Myocyte (in vitro differentiated cells): ENCODE measurements around the gene MVB12B. TPM values are rescaled to one million over a fixed set of nuclear protein-coding genes. Genes with fewer than 3 reads are reported as not detected.
"Not testable (repeated sequence)": the region's sequence is repeated elsewhere in the genome, so short reads cannot be mapped to it uniquely, and the experiment has no call there.

ENCODE experiments used
- DNase-seq: peaks from one replicate; pipeline ENCODE4 v3.0.0-alpha.2; 2012; ENCODE audit warnings: low read depth
- total RNA-seq: library from RNA; depleted of rRNA; stranded (reverse); fragments of >200 nt; gene quantifications from 2 replicates; pipeline ENCODE4 v1.2.3, GENCODE V29; 2014

The MVB12B gene
- total RNA-seq, 1 donor from 2014 or later: 4.3 TPM

GRCh38 chr9:126465977-126466376 is 139.3 kb downstream of the MVB12B start:
- DNase-seq: no peak

DNA sequence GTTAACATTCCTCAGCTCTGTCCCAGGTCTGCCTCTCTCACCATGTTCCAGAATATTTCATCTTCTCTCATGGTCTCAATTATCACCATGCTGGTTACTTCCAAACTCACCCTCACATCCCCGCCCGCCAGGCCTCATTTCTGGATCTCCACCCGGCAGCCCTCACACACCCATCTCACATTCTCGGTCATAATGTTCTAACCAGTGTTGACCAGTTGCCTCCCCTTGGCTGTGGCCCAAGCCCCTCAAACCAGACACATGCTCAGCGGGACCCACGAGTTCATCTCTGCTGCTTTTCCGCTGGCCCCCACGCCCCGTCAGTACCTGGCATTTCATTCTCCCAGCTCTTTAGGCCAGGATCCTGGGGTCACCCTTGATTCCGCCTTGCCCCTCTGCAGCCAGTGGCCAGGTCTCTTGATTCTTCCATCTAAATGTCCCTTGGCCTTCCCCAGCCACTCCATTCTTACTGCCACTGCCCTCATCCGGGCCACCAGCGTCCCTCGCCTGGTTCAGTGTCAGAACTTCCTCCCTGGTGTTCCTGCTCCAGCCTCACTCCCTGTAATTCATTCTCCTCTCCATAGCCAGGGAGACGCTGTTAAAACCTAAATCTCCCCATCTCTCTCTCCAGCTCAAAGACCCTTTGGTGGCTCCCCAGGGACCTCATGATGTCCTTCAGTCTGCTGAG is 141.7 kb downstream of the MVB12B start:
- peak; percentile 47 for DNase-seq

- peak; percentile 75 for DNase-seq
These were observed 143.8 kb downstream of the MVB12B start for GRCh38 chr9:126470241-126470993.

DNA sequence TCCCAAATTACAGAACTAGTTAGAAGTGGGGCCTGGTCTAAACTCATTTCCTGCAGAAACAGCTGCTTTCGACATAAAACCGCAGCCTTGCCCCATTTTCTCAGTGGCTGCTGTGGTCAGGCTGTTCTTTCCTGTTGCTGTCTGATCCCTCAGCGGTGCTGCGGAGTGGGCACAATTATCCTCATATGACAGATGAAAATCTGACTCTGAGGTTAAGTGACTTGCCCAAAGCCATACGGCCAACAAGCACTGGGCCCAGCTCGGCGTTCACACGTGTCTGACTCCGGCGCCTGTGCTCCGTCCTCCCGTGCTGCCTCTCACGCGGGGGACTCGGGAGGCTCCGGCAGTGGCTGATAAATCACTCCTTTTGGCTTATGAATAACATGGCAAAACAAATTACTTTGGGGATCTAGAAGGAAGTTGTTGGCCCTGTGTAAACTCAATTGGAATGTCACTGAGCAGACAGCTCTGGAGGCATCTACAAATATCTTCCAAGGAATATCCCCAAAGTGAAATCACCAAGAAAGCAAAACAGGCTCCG is 144.5 kb downstream of the MVB12B start:
- peak; percentile 87 for DNase-seq

GRCh38 chr9:126472198-126472947 is 145.7 kb downstream of the MVB12B start:
- DNase-seq: no peak

DNA sequence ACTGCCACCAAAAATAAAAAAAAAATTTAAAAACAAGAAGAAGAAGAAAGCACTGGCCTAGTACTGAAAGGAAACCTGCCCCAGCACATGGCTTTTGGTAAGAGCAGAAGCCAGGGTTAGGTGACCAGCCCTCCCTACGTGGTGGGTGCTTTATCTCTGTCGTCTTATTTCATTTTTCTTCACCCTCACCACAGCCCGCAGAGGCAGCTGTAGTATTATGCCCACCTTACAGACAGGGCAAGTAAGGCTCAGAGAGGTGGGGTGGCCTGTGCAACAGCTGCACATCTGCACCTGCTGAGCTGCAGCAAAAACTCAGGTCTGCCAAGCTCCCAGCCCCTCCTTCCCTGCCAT is 146.3 kb downstream of the MVB12B start:
- no peak for DNase-seq

DNA sequence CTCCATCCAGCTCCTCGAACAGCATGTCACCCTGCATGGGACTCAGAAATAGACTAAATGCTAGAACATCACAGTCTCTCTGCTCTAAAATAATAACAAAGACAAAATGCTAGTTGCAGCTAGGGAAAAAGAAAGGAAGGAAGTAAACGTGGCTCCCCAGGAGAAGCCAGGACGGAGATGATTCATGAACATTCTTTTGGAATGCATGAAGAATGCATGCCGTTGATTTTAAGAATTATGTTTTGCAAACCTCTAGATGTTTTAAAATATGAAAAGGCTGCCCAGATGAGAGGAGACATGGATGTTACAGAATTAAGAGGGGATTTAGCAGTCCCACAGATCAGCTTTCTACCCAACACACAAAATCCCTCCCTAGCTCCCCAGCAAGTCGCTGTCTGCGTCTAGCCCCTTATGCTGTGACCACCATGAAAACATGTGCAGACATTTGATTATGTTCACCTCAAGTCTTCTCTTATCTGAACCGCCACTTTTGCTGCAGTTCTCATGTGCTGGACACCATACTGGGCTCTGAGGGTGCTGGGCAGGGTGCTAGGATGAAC is 147.7 kb downstream of the MVB12B start:
- peak; percentile 29 for DNase-seq

DNA sequence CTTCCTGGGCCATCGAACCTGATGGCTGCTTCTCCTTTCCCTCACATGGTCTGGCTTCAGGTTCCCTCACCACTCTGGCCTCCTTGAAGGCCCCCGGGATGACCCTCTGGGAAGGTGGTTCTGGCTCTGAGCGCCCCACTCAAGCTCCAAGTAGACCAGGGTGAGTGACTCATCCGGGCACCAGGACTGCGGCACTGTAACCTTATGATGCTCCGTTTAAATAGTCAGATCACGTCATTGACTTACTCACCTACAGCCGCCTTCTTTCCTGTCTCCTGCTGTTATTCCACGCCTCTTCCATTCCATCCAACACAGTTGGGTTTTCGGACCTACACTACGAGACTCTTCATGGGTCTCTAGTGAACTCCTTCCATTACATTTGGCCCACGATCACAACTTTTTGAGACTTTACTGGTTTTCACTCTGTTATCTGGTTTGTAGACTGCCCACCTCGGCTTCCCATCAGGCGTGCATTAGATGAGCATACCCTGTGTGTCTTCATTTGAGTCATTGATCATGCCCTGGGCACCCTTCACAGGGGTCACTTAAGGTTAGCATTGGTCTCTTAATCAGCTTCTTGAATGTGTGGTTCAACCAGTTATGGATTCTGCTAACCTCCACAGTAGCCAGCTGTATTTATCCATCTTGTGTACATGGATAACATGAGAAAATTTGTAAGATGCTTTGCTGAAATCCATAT is 148.3 kb downstream of the MVB12B start:
- DNase-seq: peak; percentile 64

DNA sequence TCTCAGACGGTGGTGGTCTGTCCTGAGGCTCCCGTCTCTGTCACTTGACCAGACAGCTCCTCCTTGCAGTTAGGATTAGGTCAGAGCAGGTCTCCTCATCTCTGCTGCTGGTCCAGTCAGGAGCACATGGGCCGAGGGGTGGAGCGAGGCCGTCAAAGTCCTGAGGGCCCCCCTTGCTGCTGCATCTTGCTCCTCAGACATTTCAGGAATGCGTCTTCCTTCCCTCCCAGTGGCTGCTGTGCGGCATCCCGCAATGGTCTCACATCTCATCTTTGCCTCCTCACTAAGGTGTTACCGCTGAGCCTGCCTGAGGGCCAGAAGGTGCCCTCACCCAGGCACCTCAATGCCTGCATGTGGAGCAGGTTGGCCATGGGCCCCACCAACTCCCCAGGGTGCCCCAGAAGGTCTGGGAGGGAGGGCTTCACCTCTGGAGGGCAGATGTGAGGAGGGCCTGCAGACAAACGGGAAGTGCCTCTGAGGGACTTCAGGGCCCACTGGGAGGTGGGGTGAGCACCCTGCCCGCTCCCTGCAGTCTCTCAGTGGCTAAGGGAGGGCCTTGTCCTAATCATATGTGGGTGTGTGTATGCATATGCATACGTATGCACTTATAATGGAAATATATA is 149.4 kb downstream of the MVB12B start:
- DNase-seq: no peak

GRCh38 chr9:126477432-126477831 is 150.8 kb downstream of the MVB12B start:
- not testable (repeated sequence) for DNase-seq

- DNase-seq: no peak
These were observed 151.8 kb downstream of the MVB12B start for GRCh38 chr9:126478216-126478981.

- no peak for DNase-seq
These were observed 152.9 kb downstream of the MVB12B start for GRCh38 chr9:126479515-126479914.

- DNase-seq: no peak
These were observed 154.2 kb downstream of the MVB12B start for GRCh38 chr9:126480813-126481212.

DNA sequence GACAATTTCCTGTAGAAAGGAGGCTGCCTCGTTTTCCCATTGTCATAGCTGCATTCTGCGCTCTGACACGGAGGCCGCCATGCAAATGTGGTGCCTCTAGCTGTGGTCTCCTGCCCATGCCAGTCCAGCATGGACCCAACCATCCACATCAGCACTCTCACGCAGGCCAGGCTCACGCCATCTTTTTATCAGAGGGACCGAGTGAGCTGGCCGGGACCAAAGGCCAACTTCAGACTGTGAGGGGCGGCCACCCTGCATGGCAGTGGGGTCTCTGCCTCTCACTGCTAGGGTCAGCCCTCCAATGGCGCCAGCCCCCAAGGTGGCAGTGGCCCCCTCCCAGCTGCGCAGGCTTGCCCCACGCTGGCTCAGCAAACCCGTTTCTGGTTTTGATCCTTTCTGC is 155.2 kb downstream of the MVB12B start:
- no peak for DNase-seq

GRCh38 chr9:126482361-126483044 is 155.9 kb downstream of the MVB12B start:
- peak; percentile 62 for DNase-seq

DNA sequence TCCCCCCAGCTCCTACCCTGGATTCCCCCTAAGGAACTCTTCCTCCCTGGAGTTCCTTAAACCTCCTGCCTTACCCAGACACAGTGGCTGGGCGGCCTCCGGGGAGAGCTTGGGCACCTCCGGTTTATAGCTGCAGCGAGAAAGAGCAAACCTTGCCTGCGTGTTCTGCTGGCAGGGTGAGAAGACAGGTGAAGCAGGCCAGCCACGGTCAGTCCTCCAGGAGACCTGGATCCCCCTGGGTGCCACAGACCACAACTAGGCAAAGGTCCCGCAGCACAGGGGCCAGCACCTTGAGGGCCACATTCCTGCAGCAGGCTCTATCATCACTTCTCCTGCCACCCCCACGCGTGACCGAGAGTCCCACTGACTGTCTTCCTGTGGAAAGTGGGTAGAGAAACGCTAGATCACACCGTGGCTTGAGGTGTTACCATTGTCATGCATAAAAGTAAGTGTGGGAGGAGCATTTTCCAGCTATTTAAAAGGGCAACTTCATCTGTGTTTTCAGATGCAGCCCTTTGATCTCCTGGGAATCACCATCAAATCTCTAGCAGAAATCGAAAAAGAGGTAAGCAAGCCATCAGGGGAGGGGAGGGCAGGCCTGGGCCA is 156.9 kb downstream of the MVB12B start:
- no peak for DNase-seq

- no peak for DNase-seq
These were observed 159.0 kb downstream of the MVB12B start for GRCh38 chr9:126485662-126486061.

- no peak for DNase-seq
These were observed 159.6 kb downstream of the MVB12B start for GRCh38 chr9:126486276-126486675.

DNA sequence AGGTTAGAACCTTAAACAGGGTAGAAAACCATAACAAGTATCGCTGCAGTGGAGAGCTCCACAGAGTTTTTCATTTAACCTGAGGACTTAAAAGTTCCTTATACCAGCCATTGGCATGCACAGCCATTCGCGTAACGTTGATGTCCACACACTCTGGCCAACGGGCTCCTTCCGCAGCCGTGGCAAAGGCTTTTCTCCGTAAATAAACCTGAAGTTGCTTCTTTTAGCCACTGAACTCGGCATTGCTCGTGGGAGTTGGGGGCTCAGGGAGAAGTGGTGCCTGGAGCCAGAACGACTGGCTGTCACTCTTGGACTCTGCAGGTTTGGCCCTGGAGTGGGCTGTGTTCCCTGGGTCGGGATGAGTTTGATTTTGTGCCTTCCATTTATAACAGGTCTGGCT is 161.2 kb downstream of the MVB12B start:
- no peak for DNase-seq
